NB4 (cell line): ENCODE measurements around the gene CBR1.

ENCODE experiments used
- CTCF ChIP-seq: IDR thresholded peaks from one replicate; pipeline ENCODE4 v1.5.1; 2012; ENCODE audit warnings: low read depth, low read length
- MAX ChIP-seq: IDR thresholded peaks from 2 replicates; pipeline ENCODE4 v1.6.1; 2011; ENCODE audit warnings: low read depth, low read length
- MYC ChIP-seq: IDR thresholded peaks from 2 replicates; pipeline ENCODE4 v1.6.1; 2011; ENCODE audit warnings: low read depth, low read length
- POLR2A ChIP-seq: IDR thresholded peaks from 2 replicates; pipeline ENCODE4 v1.6.1; 2011; ENCODE audit warnings: mild to moderate bottlenecking; ENCODE audit not compliant: insufficient read length; ENCODE audit errors: extremely low read depth

DNA sequence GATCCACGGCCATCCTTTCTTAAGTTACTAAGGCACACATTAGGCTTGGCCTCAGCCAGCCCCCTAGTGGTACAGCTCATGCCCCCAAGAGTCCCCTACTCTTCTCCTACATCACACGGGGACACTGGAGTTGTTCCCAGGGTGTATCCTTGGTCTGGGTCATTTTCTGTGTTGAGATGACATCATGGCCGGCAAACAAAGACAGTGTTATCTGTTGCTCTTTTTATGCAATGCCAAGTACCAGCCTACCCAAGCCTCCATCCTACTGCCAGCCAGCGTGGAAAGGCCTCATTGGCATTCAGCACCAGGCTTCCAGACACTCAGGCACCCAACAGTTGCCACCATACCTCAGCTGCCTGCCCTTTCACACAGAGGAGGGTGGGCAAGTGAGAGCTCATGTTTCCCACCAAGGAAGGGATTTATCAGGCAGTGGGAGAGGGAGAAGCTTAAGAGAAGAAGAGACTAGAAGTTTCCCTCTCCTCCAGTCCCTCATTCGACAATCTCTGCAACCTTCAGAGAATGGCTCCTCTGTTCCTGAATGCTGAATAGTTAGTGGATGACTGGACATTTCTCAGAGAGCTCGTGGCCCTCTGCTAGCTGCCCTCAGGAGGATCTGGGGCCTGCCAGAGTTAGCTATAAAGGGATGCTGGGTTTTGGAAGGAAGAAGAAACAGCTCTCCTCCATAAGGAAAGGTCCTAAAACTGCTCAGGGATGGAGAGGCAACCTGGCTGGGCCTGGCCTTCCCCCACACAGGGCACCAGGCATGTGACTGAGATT is 17.7 kb downstream of the CBR1 start:
- TF ChIP-seq CTCF (peak; percentile 6), MYC (no peak), MAX (no peak), POLR2A (no peak)
